Measurements from ENCODE around the gene NOC2L.

GRCh38 chr1:930633-931138 is 28.4 kb downstream of the NOC2L start:
- no peak for TF ChIP-seq CTCF (IDR thresholded peaks at IDR 0.05; ENCODE audit: low read length)
- no peak for TF ChIP-seq EZH2 (IDR thresholded peaks at IDR 0.05; ENCODE audit: borderline replicate concordance, low read length)

Measured in OCI-LY1 (cell line).